ENCODE results near the gene ENAH.

The ENAH gene

GRCh38 chr1:225532240-225532944 is 120.5 kb downstream of the ENAH start:
- ChIA-PET CTCF (no interaction called here), POLR2A (no interaction called here)
- no peak overlapping the region for H3K4me3 ChIP-seq (ENCODE audit: control insufficient read depth in 1 of 7, extremely low read depth in 1 of 7, insufficient read depth in 4 of 7, low read depth in 2 of 7, low read length in 6 of 7)
- H3K9me3 ChIP-seq (ENCODE audit: control extremely low read depth in 1 of 5, control insufficient read depth in 4 of 5, insufficient read depth in 2 of 5, low read depth in 1 of 5, low read length in 4 of 5), result no peaks in the 10 kb centered on the region
- DNase-seq, result no peak
- H3K27ac ChIP-seq (ENCODE audit: insufficient read depth in 1 of 2, low read depth in 1 of 2, low read length in 2 of 2, poor library complexity in 1 of 2, severe bottlenecking in 2 of 2), result no peak overlapping the region
- H3K36me3 ChIP-seq (ENCODE audit: control insufficient read depth in 4 of 4, insufficient read depth in 4 of 4, low read length in 3 of 4), result no peaks in the 10 kb centered on the region
- no peaks in the 10 kb centered on the region for H3K4me1 ChIP-seq (ENCODE audit: control extremely low read depth in 1 of 4, control insufficient read depth in 4 of 4, insufficient read depth in 4 of 4, low read length in 3 of 4)
- peaks cover 0 to 1% (median 0%) of the 10 kb centered on the region in 5 experiments for H3K27me3 ChIP-seq (replicated peaks in 2 of 5; ENCODE audit: control insufficient read depth in 4 of 5, insufficient read depth in 5 of 5, low read length in 4 of 5)
- no CpG with 5 or more reads among the region's 2 CpGs for WGBS (ENCODE audit: insufficient coverage)

DNA sequence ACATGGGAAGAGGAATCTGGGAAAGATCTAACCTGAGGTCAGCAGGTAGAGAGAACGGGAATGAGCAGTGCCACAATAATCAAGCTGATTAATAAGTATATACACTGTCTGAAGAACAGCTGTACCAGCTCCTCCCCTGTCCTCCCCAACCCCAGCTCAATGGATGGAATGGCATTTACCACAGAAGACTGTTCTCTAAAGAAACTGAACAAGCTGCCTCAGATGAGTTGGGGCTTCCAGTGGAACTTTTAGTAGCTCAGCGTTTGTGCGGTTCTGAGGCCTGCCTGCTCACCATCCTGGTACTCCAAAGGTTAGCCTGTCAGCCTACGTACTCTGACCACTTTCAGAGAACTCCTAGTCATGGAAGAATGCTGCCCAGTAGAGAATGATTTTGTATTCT is 123.2 kb downstream of the ENAH start:
- DNase-seq, result no peak
- Histone ChIP-seq H3K9me3 (ENCODE audit: control extremely low read depth in 1 of 5, control insufficient read depth in 4 of 5, insufficient read depth in 2 of 5, low read depth in 1 of 5, low read length in 4 of 5) (no peaks in the 10 kb centered on the region), H3K27me3 (replicated peaks in 2 of 5; ENCODE audit: control insufficient read depth in 4 of 5, insufficient read depth in 5 of 5, low read length in 4 of 5) (no peaks in the 10 kb centered on the region), H3K4me1 (ENCODE audit: control extremely low read depth in 1 of 4, control insufficient read depth in 4 of 4, insufficient read depth in 4 of 4, low read length in 3 of 4) (no peaks in the 10 kb centered on the region), H3K27ac (ENCODE audit: insufficient read depth in 1 of 2, low read depth in 1 of 2, low read length in 2 of 2, poor library complexity in 1 of 2, severe bottlenecking in 2 of 2) (no peak overlapping the region), H3K4me3 (ENCODE audit: control insufficient read depth in 1 of 7, extremely low read depth in 1 of 7, insufficient read depth in 4 of 7, low read depth in 2 of 7, low read length in 6 of 7) (no peak overlapping the region), H3K36me3 (ENCODE audit: control insufficient read depth in 4 of 4, insufficient read depth in 4 of 4, low read length in 3 of 4) (no peaks in the 10 kb centered on the region)
- ChIA-PET POLR2A (no interaction called here), CTCF (no interaction called here)
- WGBS (ENCODE audit: insufficient coverage), result 100% methylated on average over 2 of the region's 4 CpGs

DNA sequence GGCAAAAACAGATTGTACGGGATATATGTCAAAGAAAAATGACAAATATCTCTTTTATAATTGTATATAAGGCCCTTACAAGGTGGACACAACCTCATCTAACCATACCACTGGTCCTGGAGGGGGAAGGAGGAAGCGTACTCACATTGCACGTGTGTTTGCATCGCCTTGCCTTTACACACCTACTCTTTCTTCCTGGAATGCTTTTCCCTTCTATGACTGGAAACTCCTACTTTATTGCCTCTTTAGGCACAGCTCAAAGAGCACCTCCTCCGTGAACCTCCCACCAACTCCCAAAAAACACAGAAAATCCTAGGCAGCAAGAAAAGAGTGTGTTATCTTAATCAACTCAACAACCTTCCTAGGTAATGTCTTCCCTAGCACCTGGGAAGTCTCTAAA is 125.3 kb downstream of the ENAH start:
- Histone ChIP-seq H3K9me3 (ENCODE audit: control extremely low read depth in 1 of 5, control insufficient read depth in 4 of 5, insufficient read depth in 2 of 5, low read depth in 1 of 5, low read length in 4 of 5) (no peaks in the 10 kb centered on the region), H3K4me3 (ENCODE audit: control insufficient read depth in 1 of 7, extremely low read depth in 1 of 7, insufficient read depth in 4 of 7, low read depth in 2 of 7, low read length in 6 of 7) (no peak overlapping the region), H3K36me3 (ENCODE audit: control insufficient read depth in 4 of 4, insufficient read depth in 4 of 4, low read length in 3 of 4) (no peaks in the 10 kb centered on the region), H3K27ac (ENCODE audit: insufficient read depth in 1 of 2, low read depth in 1 of 2, low read length in 2 of 2, poor library complexity in 1 of 2, severe bottlenecking in 2 of 2) (no peak overlapping the region), H3K4me1 (ENCODE audit: control extremely low read depth in 1 of 4, control insufficient read depth in 4 of 4, insufficient read depth in 4 of 4, low read length in 3 of 4) (no peaks in the 10 kb centered on the region), H3K27me3 (replicated peaks in 2 of 5; ENCODE audit: control insufficient read depth in 4 of 5, insufficient read depth in 5 of 5, low read length in 4 of 5) (no peaks in the 10 kb centered on the region)
- WGBS (ENCODE audit: insufficient coverage), result no CpG with 5 or more reads among the region's 5 CpGs
- DNase-seq, result no peak
- ChIA-PET POLR2A (interaction anchor here (0.6 kb wide), 1 partner anchor 574 kb away, joined by 3 read pairs; no protein-coding TSS in a partner anchor), CTCF (interaction anchor here (1.2 to 1.9 kb wide), 2 partner anchors 10 to 33 kb away, joined by 3 to 4 read pairs; no protein-coding TSS in a partner anchor)

- Histone ChIP-seq H3K27me3 (replicated peaks in 2 of 5; ENCODE audit: control insufficient read depth in 4 of 5, insufficient read depth in 5 of 5, low read length in 4 of 5) (no peaks in the 10 kb centered on the region), H3K27ac (ENCODE audit: insufficient read depth in 1 of 2, low read depth in 1 of 2, low read length in 2 of 2, poor library complexity in 1 of 2, severe bottlenecking in 2 of 2) (no peak overlapping the region), H3K36me3 (ENCODE audit: control insufficient read depth in 4 of 4, insufficient read depth in 4 of 4, low read length in 3 of 4) (no peaks in the 10 kb centered on the region), H3K4me1 (ENCODE audit: control extremely low read depth in 1 of 4, control insufficient read depth in 4 of 4, insufficient read depth in 4 of 4, low read length in 3 of 4) (no peaks in the 10 kb centered on the region), H3K9me3 (ENCODE audit: control extremely low read depth in 1 of 5, control insufficient read depth in 4 of 5, insufficient read depth in 2 of 5, low read depth in 1 of 5, low read length in 4 of 5) (no peaks in the 10 kb centered on the region), H3K4me3 (ENCODE audit: control insufficient read depth in 1 of 7, extremely low read depth in 1 of 7, insufficient read depth in 4 of 7, low read depth in 2 of 7, low read length in 6 of 7) (no peak overlapping the region)
- ChIA-PET POLR2A (no interaction called here), CTCF (interaction anchor here (1.2 to 1.9 kb wide), 2 partner anchors 9 to 34 kb away, joined by 3 to 4 read pairs; no protein-coding TSS in a partner anchor)
- 40% methylated on average over 2 of the region's 3 CpGs for WGBS (ENCODE audit: insufficient coverage)
- DNase-seq, result no peak
Observed at GRCh38 chr1:225526878-225527277, 126.0 kb downstream of the ENAH start.

- CTCF ChIA-PET, result no interaction called here
- H3K4me3 ChIP-seq (ENCODE audit: control insufficient read depth in 1 of 7, extremely low read depth in 1 of 7, insufficient read depth in 4 of 7, low read depth in 2 of 7, low read length in 6 of 7), result no peak overlapping the region
- no peaks in the 10 kb centered on the region for H3K4me1 ChIP-seq (ENCODE audit: control extremely low read depth in 1 of 4, control insufficient read depth in 4 of 4, insufficient read depth in 4 of 4, low read length in 3 of 4)
- no peak overlapping the region for H3K27ac ChIP-seq (ENCODE audit: insufficient read depth in 1 of 2, low read depth in 1 of 2, low read length in 2 of 2, poor library complexity in 1 of 2, severe bottlenecking in 2 of 2)
- 98% methylated on average over 7 of the region's 7 CpGs for WGBS (ENCODE audit: insufficient coverage)
- POLR2A ChIA-PET, result no interaction called here
- H3K36me3 ChIP-seq (ENCODE audit: control insufficient read depth in 4 of 4, insufficient read depth in 4 of 4, low read length in 3 of 4), result no peaks in the 10 kb centered on the region
- H3K27me3 ChIP-seq (replicated peaks in 2 of 5; ENCODE audit: control insufficient read depth in 4 of 5, insufficient read depth in 5 of 5, low read length in 4 of 5), result no peaks in the 10 kb centered on the region
- no peak for DNase-seq
- H3K9me3 ChIP-seq (ENCODE audit: control extremely low read depth in 1 of 5, control insufficient read depth in 4 of 5, insufficient read depth in 2 of 5, low read depth in 1 of 5, low read length in 4 of 5), result no peaks in the 10 kb centered on the region
Observed at GRCh38 chr1:225525377-225525776, 127.5 kb downstream of the ENAH start.

- H3K9me3 ChIP-seq (ENCODE audit: control extremely low read depth in 1 of 5, control insufficient read depth in 4 of 5, insufficient read depth in 2 of 5, low read depth in 1 of 5, low read length in 4 of 5), result no peaks in the 10 kb centered on the region
- no peak for DNase-seq
- 80% methylated on average over 1 of the region's 6 CpGs for WGBS (ENCODE audit: insufficient coverage)
- H3K4me1 ChIP-seq (ENCODE audit: control extremely low read depth in 1 of 4, control insufficient read depth in 4 of 4, insufficient read depth in 4 of 4, low read length in 3 of 4), result no peaks in the 10 kb centered on the region
- POLR2A ChIA-PET, result no interaction called here
- H3K27me3 ChIP-seq (replicated peaks in 2 of 5; ENCODE audit: control insufficient read depth in 4 of 5, insufficient read depth in 5 of 5, low read length in 4 of 5), result no peaks in the 10 kb centered on the region
- CTCF ChIA-PET, result no interaction called here
- H3K27ac ChIP-seq (ENCODE audit: insufficient read depth in 1 of 2, low read depth in 1 of 2, low read length in 2 of 2, poor library complexity in 1 of 2, severe bottlenecking in 2 of 2), result no peak overlapping the region
- no peaks in the 10 kb centered on the region for H3K36me3 ChIP-seq (ENCODE audit: control insufficient read depth in 4 of 4, insufficient read depth in 4 of 4, low read length in 3 of 4)
- no peak overlapping the region for H3K4me3 ChIP-seq (ENCODE audit: control insufficient read depth in 1 of 7, extremely low read depth in 1 of 7, insufficient read depth in 4 of 7, low read depth in 2 of 7, low read length in 6 of 7)
Observed at GRCh38 chr1:225524570-225524969, 128.4 kb downstream of the ENAH start.

- no peak overlapping the region for H3K27ac ChIP-seq (ENCODE audit: insufficient read depth in 1 of 2, low read depth in 1 of 2, low read length in 2 of 2, poor library complexity in 1 of 2, severe bottlenecking in 2 of 2)
- no peaks in the 10 kb centered on the region for H3K9me3 ChIP-seq (ENCODE audit: control extremely low read depth in 1 of 5, control insufficient read depth in 4 of 5, insufficient read depth in 2 of 5, low read depth in 1 of 5, low read length in 4 of 5)
- H3K36me3 ChIP-seq (ENCODE audit: control insufficient read depth in 4 of 4, insufficient read depth in 4 of 4, low read length in 3 of 4), result no peaks in the 10 kb centered on the region
- no peaks in the 10 kb centered on the region for H3K27me3 ChIP-seq (replicated peaks in 2 of 5; ENCODE audit: control insufficient read depth in 4 of 5, insufficient read depth in 5 of 5, low read length in 4 of 5)
- ChIA-PET POLR2A (no interaction called here), CTCF (interaction anchor here (0.6 to 0.9 kb wide), 4 partner anchors 35 to 360 kb away, joined by 3 to 4 read pairs (median 3); no protein-coding TSS in a partner anchor)
- no peak for DNase-seq
- no peaks in the 10 kb centered on the region for H3K4me1 ChIP-seq (ENCODE audit: control extremely low read depth in 1 of 4, control insufficient read depth in 4 of 4, insufficient read depth in 4 of 4, low read length in 3 of 4)
- WGBS (ENCODE audit: insufficient coverage), result 87% methylated on average over 3 of the region's 4 CpGs
- no peak overlapping the region for H3K4me3 ChIP-seq (ENCODE audit: control insufficient read depth in 1 of 7, extremely low read depth in 1 of 7, insufficient read depth in 4 of 7, low read depth in 2 of 7, low read length in 6 of 7)
Observed at GRCh38 chr1:225523263-225523950, 129.5 kb downstream of the ENAH start.

Data from common myeloid progenitor, CD34-positive (primary cell).